ENCODE measurements around the gene TAF12. TPM values are rescaled to one million over a fixed set of nuclear protein-coding genes. Genes with fewer than 3 reads are reported as not detected.

TAF12 gene
- polyA plus RNA-seq, 1 donor (not counting 4 experiments of a cell fraction or from before 2014, with no cell fraction given): 56.9 TPM

DNA sequence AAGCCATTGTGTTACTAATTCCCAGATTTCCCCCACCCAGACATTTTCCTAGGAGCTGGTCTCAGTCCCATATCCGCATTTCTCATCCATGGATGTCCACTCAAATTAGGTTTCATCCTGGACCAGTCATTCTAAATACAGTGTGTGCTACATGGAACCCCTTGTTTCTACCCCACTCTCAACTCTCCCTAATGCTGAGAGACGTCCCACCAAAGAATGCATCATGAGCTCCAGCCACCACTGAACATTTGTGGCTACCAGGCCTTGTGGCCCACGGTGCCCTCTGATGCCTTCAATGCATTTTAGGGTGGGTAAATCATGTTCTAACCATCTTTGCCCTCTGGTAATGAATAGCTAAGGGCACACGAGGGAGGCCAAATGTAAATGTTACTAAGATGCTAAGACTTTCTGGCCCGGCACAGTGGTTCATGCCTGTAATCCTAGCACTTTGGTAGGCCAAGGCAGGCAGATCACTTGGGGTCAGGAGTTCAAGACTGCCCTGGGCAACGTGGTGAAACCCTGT is 64.1 kb downstream of the TAF12 start:
- Histone ChIP-seq H3K9me1 (ENCODE audit: control insufficient read depth, extremely low read depth, insufficient read depth, low read length) (peaks cover 6% of the 10 kb centered on the region), H3K4me1 (ENCODE audit: control insufficient read depth, extremely low read depth, insufficient read depth, low read length) (peaks cover 32% of the 10 kb centered on the region), H4K20me1 (ENCODE audit: control insufficient read depth, extremely low read depth, insufficient read depth, low read length) (peaks cover 27% of the 10 kb centered on the region), H3K9ac (ENCODE audit: control insufficient read depth, extremely low read depth, insufficient read depth, low read length) (no peak overlapping the region), H3K79me2 (ENCODE audit: control insufficient read depth, insufficient read depth, low read length) (peaks cover 29% of the 10 kb centered on the region), H3K4me3 (ENCODE audit: control insufficient read depth in 2 of 3, extremely low read depth in 1 of 3, insufficient read depth in 2 of 3, low read depth in 1 of 3, low read length in 3 of 3) (no peak overlapping the region), H3K9me3 (ENCODE audit: control insufficient read depth, low read depth, low read length) (no peaks in the 10 kb centered on the region), H3K27ac (ENCODE audit: control insufficient read depth, insufficient read depth, low read length) (peak overlapping the region; percentile 14), H3K4me2 (ENCODE audit: control insufficient read depth, extremely low read depth, insufficient read depth, low read depth, low read length) (peak overlapping the region; percentile 16), H2AFZ (ENCODE audit: control insufficient read depth, low read length) (no peak overlapping the region), H3K27me3 (ENCODE audit: control insufficient read depth, extremely low read depth, insufficient read depth, low read length) (no peaks in the 10 kb centered on the region), H3K36me3 (ENCODE audit: control insufficient read depth in 2 of 2, extremely low read depth in 1 of 2, insufficient read depth in 2 of 2, low read length in 2 of 2) (peaks cover 21 to 32% of the 10 kb centered on the region in 2 experiments)
- DNase-seq (ENCODE audit: low read depth, low spot score) (no peak), FAIRE-seq (no peak)
- no peak for TF ChIP-seq EZH2 (IDR thresholded peaks at IDR 0.05; ENCODE audit: low read length)
- TF ChIP-seq, protein P1, sequence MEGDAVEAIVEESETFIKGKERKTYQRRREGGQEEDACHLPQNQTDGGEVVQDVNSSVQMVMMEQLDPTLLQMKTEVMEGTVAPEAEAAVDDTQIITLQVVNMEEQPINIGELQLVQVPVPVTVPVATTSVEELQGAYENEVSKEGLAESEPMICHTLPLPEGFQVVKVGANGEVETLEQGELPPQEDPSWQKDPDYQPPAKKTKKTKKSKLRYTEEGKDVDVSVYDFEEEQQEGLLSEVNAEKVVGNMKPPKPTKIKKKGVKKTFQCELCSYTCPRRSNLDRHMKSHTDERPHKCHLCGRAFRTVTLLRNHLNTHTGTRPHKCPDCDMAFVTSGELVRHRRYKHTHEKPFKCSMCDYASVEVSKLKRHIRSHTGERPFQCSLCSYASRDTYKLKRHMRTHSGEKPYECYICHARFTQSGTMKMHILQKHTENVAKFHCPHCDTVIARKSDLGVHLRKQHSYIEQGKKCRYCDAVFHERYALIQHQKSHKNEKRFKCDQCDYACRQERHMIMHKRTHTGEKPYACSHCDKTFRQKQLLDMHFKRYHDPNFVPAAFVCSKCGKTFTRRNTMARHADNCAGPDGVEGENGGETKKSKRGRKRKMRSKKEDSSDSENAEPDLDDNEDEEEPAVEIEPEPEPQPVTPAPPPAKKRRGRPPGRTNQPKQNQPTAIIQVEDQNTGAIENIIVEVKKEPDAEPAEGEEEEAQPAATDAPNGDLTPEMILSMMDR (optimal IDR thresholded peaks at IDR 0.05 in 1 of 3, IDR thresholded peaks at IDR 0.05 in 1 of 3, conservative IDR thresholded peaks at IDR 0.05 in 1 of 3; ENCODE audit: extremely low read depth in 1 of 3, insufficient read depth in 2 of 3, low read length in 3 of 3): no peak
- dilution Hi-C loops (cut with MboI; ENCODE audit: extremely low pct_ligation_motif_present, low sequenced_read_pairs): no loop called here

DNA sequence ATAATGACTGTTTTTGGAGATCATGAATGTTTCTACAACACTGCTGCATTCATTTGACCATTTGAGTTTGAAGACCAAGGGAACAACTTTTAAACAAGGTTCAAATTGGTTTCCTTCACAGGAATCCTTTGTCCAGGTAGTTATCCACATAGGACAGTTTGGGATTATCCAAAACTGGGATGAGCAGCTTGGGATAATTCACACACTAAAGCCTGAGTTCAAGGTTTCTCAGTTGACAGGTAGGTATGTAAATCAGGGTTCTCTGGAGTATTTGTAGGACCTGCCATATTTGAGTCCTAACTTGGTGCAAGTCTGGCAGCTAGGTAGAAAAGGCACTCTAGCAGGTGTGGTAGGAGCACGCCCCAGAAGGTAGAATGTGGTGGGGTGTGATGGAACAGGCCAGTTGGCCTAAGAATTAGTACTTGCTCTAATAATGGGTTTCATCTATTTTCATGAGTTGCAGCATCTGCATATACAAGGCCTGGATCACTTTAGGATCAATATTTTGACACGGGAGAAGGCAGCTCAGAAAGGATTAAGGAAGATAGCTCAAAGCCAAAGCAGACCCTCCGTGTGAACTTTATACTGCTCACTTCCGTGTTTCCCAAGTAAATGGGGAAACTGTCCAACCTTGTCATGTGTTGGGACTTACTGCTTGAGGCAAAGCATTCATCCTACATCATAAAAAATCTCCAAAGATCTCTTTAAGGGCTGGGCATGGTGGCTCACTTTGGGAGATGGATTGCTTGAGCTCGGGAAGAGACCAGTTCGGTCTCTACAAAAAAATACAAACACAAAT is 64.9 kb downstream of the TAF12 start:
- DNase-seq (ENCODE audit: low read depth, low spot score) (peak; percentile 53), FAIRE-seq (no peak)
- no peaks in the 10 kb centered on the region for H3K9me3 ChIP-seq (ENCODE audit: control insufficient read depth, low read depth, low read length)
- H3K4me2 ChIP-seq (ENCODE audit: control insufficient read depth, extremely low read depth, insufficient read depth, low read depth, low read length): no peak overlapping the region
- TF ChIP-seq EZH2 (IDR thresholded peaks at IDR 0.05; ENCODE audit: low read length): no peak
- TF ChIP-seq, protein P1 (optimal IDR thresholded peaks at IDR 0.05 in 1 of 3, IDR thresholded peaks at IDR 0.05 in 1 of 3, conservative IDR thresholded peaks at IDR 0.05 in 1 of 3; ENCODE audit: extremely low read depth in 1 of 3, insufficient read depth in 2 of 3, low read length in 3 of 3): no peak
- no peaks in the 10 kb centered on the region for H3K27me3 ChIP-seq (ENCODE audit: control insufficient read depth, extremely low read depth, insufficient read depth, low read length)
- H2AFZ ChIP-seq (ENCODE audit: control insufficient read depth, low read length): no peak overlapping the region
- peaks cover 5% of the 10 kb centered on the region for H3K9me1 ChIP-seq (ENCODE audit: control insufficient read depth, extremely low read depth, insufficient read depth, low read length)
- H3K4me3 ChIP-seq (ENCODE audit: control insufficient read depth in 2 of 3, extremely low read depth in 1 of 3, insufficient read depth in 2 of 3, low read depth in 1 of 3, low read length in 3 of 3): no peak overlapping the region
- H3K9ac ChIP-seq (ENCODE audit: control insufficient read depth, extremely low read depth, insufficient read depth, low read length): no peak overlapping the region
- H3K4me1 ChIP-seq (ENCODE audit: control insufficient read depth, extremely low read depth, insufficient read depth, low read length): peaks cover 29% of the 10 kb centered on the region
- H3K79me2 ChIP-seq (ENCODE audit: control insufficient read depth, insufficient read depth, low read length): peaks cover 29% of the 10 kb centered on the region
- peaks cover 21 to 32% of the 10 kb centered on the region in 2 experiments for H3K36me3 ChIP-seq (ENCODE audit: control insufficient read depth in 2 of 2, extremely low read depth in 1 of 2, insufficient read depth in 2 of 2, low read length in 2 of 2)
- H3K27ac ChIP-seq (ENCODE audit: control insufficient read depth, insufficient read depth, low read length): no peak overlapping the region
- peaks cover 27% of the 10 kb centered on the region for H4K20me1 ChIP-seq (ENCODE audit: control insufficient read depth, extremely low read depth, insufficient read depth, low read length)
- dilution Hi-C loops (cut with MboI; ENCODE audit: extremely low pct_ligation_motif_present, low sequenced_read_pairs): no loop called here

All from keratinocyte (primary cell).